ENCODE results near the gene RLN3.
"Not testable (repeated sequence)": the region's sequence is repeated elsewhere in the genome, so short reads cannot be mapped to it uniquely, and the experiment has no call there.

Gene RLN3

GRCh38 chr19:13995878-13996765 lies 31.8 kb upstream of the RLN3 start:
- FAIRE-seq, result no peak

DNA sequence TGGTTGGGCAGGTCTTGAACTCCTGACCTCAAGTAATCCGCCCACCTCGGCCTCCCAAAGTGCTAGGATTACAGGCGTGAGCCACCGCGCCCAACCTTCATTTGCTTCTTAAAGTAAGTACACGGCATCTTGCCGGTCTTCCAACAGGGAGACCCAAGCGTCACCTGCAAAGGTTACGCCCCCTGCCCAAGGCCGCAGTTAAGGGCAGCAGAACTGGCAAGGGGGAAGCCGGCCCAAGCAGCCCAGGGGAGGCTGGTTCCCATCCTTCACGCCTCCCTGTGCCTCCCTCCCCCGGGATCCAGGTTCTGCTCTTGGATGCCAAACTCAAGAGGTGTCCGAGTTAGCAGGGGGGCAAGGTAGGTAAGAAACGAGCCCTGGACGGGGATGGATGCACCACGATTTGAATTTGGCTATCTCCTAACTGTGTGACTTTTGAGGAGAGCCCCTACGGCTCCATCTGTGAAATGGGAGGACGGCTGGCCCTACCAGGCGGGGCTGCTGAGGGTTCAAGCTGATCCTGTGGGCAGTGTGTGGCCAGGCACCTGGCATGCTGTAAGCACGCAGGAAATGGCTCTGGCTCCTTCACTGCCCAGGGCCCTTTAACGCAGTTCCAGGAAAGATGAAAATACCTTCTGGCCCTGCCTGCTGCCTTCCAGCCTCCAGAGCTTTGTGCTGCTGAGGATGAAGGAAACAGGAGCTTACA lies 30.9 kb upstream of the RLN3 start:
- no peak for FAIRE-seq

DNA sequence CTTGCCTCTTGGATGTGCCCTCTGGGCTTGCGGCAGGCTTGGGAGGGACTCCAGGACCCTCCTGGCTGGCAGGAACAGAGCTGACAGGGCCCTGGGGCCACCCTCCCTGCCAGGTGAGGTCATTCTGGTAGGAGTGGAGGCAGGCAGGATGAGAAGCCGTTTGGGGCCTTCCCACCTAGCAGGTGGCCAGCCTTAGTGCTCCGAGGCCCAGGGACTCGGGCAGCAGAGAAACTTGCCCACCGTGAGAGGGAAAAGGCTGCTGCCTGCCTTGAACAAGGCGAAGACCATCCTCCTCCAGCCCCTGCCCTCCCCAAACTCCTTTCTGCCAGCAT lies 30.4 kb upstream of the RLN3 start:
- FAIRE-seq, result no peak

DNA sequence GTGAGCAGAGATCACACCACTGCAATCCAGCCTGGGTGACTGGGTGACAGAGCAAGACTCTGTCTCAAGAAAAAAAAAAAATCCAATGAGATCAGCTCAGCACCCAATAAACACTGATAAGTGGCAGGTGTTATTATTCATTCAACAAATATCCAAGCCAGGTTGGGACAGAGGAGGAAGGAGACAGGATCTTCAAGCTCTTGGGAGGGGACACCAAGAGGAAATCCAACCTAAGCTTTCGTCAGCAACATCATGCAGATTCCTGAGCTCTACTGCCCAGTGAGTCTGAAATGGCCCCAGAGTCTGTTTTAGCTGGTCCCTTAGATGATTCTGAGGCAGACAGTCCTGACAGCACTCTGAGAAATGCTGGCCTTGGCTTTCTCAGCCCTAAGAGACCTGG lies 29.5 kb upstream of the RLN3 start:
- FAIRE-seq, result no peak

DNA sequence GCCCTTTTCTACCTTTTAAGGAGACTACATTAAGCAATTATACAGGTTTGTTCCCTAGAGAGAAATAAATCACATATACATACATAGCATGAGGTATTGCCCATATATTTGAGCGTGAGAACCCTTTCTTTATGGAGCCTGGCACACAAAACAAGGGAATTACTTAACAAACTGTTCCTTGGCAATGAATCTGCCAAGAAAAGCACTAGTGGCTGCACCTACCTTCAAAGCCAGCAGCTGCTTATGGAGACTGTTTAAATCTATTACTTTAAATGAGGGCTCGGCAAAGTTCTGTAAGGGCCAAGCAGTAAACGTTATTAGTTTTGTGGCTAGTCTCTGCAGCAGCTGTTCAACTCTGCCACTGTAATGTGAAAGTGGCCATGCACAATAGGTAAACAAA lies 28.9 kb upstream of the RLN3 start:
- no peak for FAIRE-seq

DNA sequence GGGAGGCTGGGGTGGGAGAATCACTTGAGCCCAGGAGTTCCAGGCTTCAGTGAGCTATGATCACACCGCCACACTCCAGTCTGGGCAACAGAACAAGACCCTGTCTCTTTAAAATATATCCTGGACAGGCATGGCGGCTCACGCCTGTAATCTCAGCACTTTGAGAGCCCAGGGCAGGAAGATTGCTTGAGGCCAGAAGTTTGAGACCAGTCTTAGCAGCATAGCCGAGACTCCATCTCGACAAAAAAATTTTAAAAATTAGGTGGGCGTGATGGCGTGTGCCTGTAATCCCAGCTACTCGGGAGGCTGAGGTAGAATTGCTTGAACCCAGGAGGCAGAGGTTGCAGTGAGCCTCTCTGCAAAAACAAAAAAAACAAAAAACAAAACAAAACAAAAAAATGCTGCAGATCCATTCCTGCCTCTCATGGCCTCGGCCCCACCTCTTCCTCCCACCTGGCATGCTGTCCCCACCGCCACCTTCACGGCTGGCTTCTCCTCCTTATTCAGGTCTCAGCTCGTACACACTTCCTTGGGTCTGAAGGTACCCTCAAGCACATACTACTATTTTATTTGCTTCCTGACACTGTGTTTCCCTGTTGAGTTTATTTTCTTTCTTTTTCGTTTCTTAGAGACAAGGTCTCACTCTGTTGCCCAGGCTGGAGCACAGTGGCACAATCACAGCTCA lies 27.1 kb upstream of the RLN3 start:
- no peak for FAIRE-seq

DNA sequence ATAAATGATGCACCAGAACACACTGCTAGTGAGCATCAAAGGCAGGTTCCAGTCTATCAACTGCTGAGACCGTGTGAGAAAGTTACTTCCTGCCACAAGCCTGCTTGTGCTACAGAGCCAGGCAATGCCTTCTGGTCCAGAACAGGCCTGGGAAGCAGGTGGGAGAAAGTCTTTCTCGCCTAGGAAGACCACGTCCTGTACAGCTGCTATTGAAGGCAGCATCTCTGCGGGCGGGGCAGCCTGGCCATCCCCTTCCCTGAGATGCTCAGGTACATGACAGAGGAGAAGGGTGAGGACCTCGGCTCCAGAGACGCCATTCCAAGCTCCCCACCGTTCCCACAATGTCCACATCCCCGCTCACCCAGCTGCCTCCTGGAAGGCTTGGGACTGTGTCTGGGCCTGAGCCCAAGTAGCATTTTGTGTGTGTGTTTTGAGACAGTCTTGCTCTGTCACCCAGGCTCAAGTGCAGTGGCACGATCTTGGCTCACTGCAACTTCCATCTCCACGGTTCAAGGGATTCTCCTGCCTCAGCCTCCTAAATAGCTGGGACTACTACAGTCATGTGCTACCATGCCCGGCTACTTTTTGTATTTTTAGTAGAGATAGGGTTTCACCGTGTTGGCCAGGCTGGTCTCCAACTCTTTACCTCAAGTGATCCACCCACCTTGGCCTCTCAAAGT lies 25.2 kb upstream of the RLN3 start:
- no peak for FAIRE-seq

- no peak for FAIRE-seq
Measured at GRCh38 chr19:14003251-14004055, 24.5 kb upstream of the RLN3 start.

GRCh38 chr19:14004619-14005348 lies 23.2 kb upstream of the RLN3 start:
- no peak for FAIRE-seq

DNA sequence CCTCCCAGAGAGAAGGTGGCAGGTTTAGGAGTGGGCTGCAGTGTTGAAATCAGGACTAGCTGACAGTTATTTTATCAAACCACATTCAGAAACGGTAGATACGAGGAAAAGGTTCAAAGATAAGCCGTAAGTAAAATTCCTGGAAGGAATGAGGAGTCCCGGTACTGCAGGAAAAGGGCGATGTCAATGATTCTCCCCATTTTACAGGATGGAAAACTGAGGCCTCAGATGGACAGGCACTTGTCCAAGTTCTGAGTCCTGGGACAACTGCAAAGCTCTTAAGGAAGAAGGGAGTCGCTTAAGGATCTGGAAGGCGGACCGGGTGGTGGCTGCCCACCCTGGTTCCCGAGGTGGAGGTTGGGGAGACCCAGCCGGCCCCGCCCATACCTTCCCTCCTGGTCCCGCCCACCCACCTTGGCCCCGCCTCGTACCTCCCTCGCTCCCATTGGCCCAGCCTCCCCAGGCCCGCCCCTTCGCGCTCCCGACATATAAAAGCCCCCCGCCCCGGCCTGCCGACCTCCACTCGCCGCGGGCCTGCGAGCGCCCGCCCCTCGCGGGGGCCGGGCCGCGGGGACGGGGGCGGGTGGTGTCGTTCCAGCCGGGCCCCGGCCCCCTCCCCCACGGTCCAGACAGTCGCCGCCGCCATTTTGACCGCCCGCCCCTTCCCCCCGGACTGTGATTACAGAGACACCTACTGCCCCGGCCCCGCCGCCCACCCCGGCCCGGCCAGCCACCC lies 22.4 kb upstream of the RLN3 start:
- no peak for FAIRE-seq

GRCh38 chr19:14006085-14006765 lies 21.7 kb upstream of the RLN3 start, which contains the start of gene RFX1:
Gene RFX1, minus strand, starts transcription at chr19:14006320. Its CDS starts 12,477 bp downstream, at chr19:13993843.
- peak; percentile 98 for FAIRE-seq

GRCh38 chr19:14006766-14007562 lies 21.0 kb upstream of the RLN3 start:
- FAIRE-seq, result no peak

GRCh38 chr19:14012378-14012915 lies 15.5 kb upstream of the RLN3 start:
- no peak for FAIRE-seq

DNA sequence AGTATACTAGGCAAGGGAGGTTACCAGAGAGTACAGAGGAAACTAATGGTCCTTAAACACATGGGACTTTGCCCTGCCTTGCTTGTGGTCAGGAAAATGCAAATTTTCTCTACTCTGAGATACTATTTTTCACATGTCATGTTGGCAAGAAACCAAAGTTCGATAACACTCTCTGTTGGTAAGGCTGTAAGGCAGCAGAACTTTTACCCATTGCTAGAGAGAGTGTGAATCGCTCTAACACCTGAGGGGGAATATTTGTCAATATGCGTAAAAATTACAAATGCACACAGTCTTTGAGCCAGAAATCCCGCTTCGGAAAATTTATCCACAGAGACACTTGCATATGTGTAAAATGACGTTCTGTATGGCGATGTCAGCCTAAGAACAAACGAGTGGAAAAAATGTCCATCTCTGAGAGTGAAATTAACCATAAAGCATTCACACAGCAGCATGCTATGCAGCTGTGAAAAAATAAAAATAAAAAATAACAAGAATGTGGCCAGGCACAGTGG lies 12.4 kb upstream of the RLN3 start:
- no peak for FAIRE-seq

GRCh38 chr19:14019100-14019499 lies 8.8 kb upstream of the RLN3 start:
- FAIRE-seq, result no peak

GRCh38 chr19:14019739-14020138 lies 8.2 kb upstream of the RLN3 start:
- FAIRE-seq, result not testable (repeated sequence)

GRCh38 chr19:14021474-14021873 lies 6.5 kb upstream of the RLN3 start:
- no peak for FAIRE-seq

GRCh38 chr19:14022469-14022868 lies 5.5 kb upstream of the RLN3 start:
- FAIRE-seq, result no peak
